Fibroblast of villous mesenchyme (primary cell): ENCODE data around the gene SLC22A15. TPM values are rescaled to one million over a fixed set of nuclear protein-coding genes. Genes with fewer than 3 reads are reported as not detected.

Experiments
- DNase-seq: peaks from one replicate; pipeline ENCODE4 v3.0.0-alpha.2; 2010; ENCODE audit warnings: low read depth
- H3K4me3 ChIP-seq: 2 replicates; pipeline ENCODE4 v1.5.1; 2011; ENCODE audit warnings: low read depth, mild to moderate bottlenecking, low read length
- CTCF ChIP-seq: IDR thresholded peaks from 2 replicates; pipeline ENCODE4 v1.5.1; 2012; ENCODE audit warnings: low read depth, mild to moderate bottlenecking, low read length; ENCODE audit not compliant: insufficient read depth
- total RNA-seq: library from RNA; depleted of rRNA; stranded (reverse); fragments of >200 nt; gene quantifications from 2 replicates; pipeline ENCODE4 v1.2.3, GENCODE V29; 2012

SLC22A15 gene
- total RNA-seq, 1 donor: 7.8 TPM

GRCh38 chr1:116015679-116016078, 39.4 kb downstream of the SLC22A15 start:
- no peak for DNase-seq
- no peak for TF ChIP-seq CTCF
- no peak overlapping the region for H3K4me3 ChIP-seq

- no peak overlapping the region for H3K4me3 ChIP-seq
- TF ChIP-seq CTCF: no peak
- no peak for DNase-seq
These were observed 41.7 kb downstream of the SLC22A15 start for GRCh38 chr1:116018007-116018406.

GRCh38 chr1:116019653-116020253, 43.4 kb downstream of the SLC22A15 start:
- H3K4me3 ChIP-seq: no peak overlapping the region
- TF ChIP-seq CTCF: no peak
- DNase-seq: no peak

GRCh38 chr1:116020668-116021272, 44.5 kb downstream of the SLC22A15 start:
- H3K4me3 ChIP-seq: no peak overlapping the region
- peak; percentile 80 for TF ChIP-seq CTCF
- peak; percentile 55 for DNase-seq

GRCh38 chr1:116024626-116025025, 48.3 kb downstream of the SLC22A15 start:
- no peak for TF ChIP-seq CTCF
- no peak for DNase-seq

GRCh38 chr1:116026631-116027030, 50.3 kb downstream of the SLC22A15 start:
- no peak for DNase-seq
- H3K4me3 ChIP-seq: no peak overlapping the region
- no peak for TF ChIP-seq CTCF

More at GRCh38 chr1:116024626-116025025, 48.3 kb downstream of the SLC22A15 start:
- H3K4me3 ChIP-seq: no peak overlapping the region
